ENCODE measurements around the gene ARX. TPM values are rescaled to one million over a fixed set of nuclear protein-coding genes. Genes with fewer than 3 reads are reported as not detected.

The ARX gene
- total RNA-seq, 1 experiment from 2014 or later: 0.22 TPM

- no peak for TF ChIP-seq CTCF (IDR thresholded peaks at IDR 0.05 in 2 of 3, conservative IDR thresholded peaks at IDR 0.05 in 1 of 3; ENCODE audit: borderline replicate concordance in 1 of 3, insufficient read depth in 1 of 3, low read depth in 2 of 3, low read length in 2 of 3)
- TF ChIP-seq ATF3 (IDR thresholded peaks at IDR 0.05): no peak
- no peak for TF ChIP-seq SP1 (IDR thresholded peaks at IDR 0.05; ENCODE audit: low read depth)
- TF ChIP-seq YY1 (IDR thresholded peaks at IDR 0.05; ENCODE audit: extremely low read depth, insufficient replicate concordance, low read depth, low read length): no peak
These were observed 19.6 kb downstream of the ARX start (continued) for GRCh38 chrX:24996096-24996709.

GRCh38 chrX:24993879-24994278 lies 21.9 kb downstream of the ARX start:
- no peak overlapping the region for H3K9ac ChIP-seq (ENCODE audit: low read length)
- H3K9me3 ChIP-seq (ENCODE audit: control insufficient read depth in 1 of 2, insufficient read depth in 1 of 2, low read depth in 1 of 2, low read length in 2 of 2): no peaks in the 10 kb centered on the region
- H3K4me2 ChIP-seq (ENCODE audit: low read length): no peak overlapping the region
- DNase-seq (ENCODE audit: low read depth, low spot score): no peak
- H3K36me3 ChIP-seq (ENCODE audit: control insufficient read depth in 1 of 2, insufficient read depth in 2 of 2, low read length in 2 of 2): no peaks in the 10 kb centered on the region
- no peaks in the 10 kb centered on the region for H4K20me1 ChIP-seq (ENCODE audit: insufficient read depth)
- no peak overlapping the region for H3K4me3 ChIP-seq (replicated peaks in 1 of 2; ENCODE audit: low read depth in 1 of 2, low read length in 2 of 2)
- H3K27ac ChIP-seq (ENCODE audit: low read depth, low read length): no peak overlapping the region
- H2AFZ ChIP-seq (ENCODE audit: low read depth, low read length, poor library complexity, severe bottlenecking): no peak overlapping the region
- RAD21 ChIA-PET (ENCODE audit: low non-redundant PET in 1 of 2, low total read pairs in 2 of 2, uncharacterized antibody in 2 of 2, unreplicated experiment in 2 of 2): no interaction called here
- intact Hi-C loops (cut with micrococcal nuclease): no loop called here
- no peak for ATAC-seq
- CTCF ChIA-PET: no interaction called here
- no peaks in the 10 kb centered on the region for H3K4me1 ChIP-seq (ENCODE audit: control insufficient read depth in 1 of 2, insufficient read depth in 2 of 2, low read length in 2 of 2)
- POLR2A ChIA-PET: no interaction called here
- H3K9me2 ChIP-seq (ENCODE audit: insufficient read depth): no peaks in the 10 kb centered on the region
- H3K27me3 ChIP-seq (ENCODE audit: insufficient read depth, low read length): no peaks in the 10 kb centered on the region
- BruUV-seq (replicated peaks): no TSS peak
- H3K79me2 ChIP-seq (ENCODE audit: insufficient read depth, low read length): no peaks in the 10 kb centered on the region
- TF ChIP-seq CTCF (IDR thresholded peaks at IDR 0.05 in 2 of 3, conservative IDR thresholded peaks at IDR 0.05 in 1 of 3; ENCODE audit: borderline replicate concordance in 1 of 3, insufficient read depth in 1 of 3, low read depth in 2 of 3, low read length in 2 of 3) (no peak), YY1 (IDR thresholded peaks at IDR 0.05; ENCODE audit: extremely low read depth, insufficient replicate concordance, low read depth, low read length) (no peak), CBX3 (IDR thresholded peaks at IDR 0.05; ENCODE audit: low read depth) (no peak), POLR2AphosphoS5 (IDR thresholded peaks at IDR 0.05; ENCODE audit: low read depth, low read length) (no peak), EGR1 (IDR thresholded peaks at IDR 0.05; ENCODE audit: low read depth) (no peak), RAD21 (IDR thresholded peaks at IDR 0.05; ENCODE audit: low read depth) (no peak), MAX (IDR thresholded peaks at IDR 0.05) (no peak), EZH2phosphoT487 (IDR thresholded peaks at IDR 0.05; ENCODE audit: borderline replicate concordance) (no peak), SRF (IDR thresholded peaks at IDR 0.05; ENCODE audit: low read depth) (no peak), ATF3 (IDR thresholded peaks at IDR 0.05) (no peak), ZNF274 (IDR thresholded peaks at IDR 0.05; ENCODE audit: low read depth, low read length) (no peak), TCF7L2 (IDR thresholded peaks at IDR 0.05; ENCODE audit: borderline replicate concordance, extremely low read depth, insufficient read depth, insufficient read length) (no peak), SIN3A (IDR thresholded peaks at IDR 0.05; ENCODE audit: low read depth) (no peak), REST (IDR thresholded peaks at IDR 0.05; ENCODE audit: low read depth) (no peak)

All from HCT116 (cell line).